Measurements from ENCODE around the gene FOXP4. TPM values are rescaled to one million over a fixed set of nuclear protein-coding genes. Genes with fewer than 3 reads are reported as not detected.

The FOXP4 gene
- total RNA-seq, 4 donors from 2014 or later = 10.8 to 30.7 (median 17.7) TPM

DNA sequence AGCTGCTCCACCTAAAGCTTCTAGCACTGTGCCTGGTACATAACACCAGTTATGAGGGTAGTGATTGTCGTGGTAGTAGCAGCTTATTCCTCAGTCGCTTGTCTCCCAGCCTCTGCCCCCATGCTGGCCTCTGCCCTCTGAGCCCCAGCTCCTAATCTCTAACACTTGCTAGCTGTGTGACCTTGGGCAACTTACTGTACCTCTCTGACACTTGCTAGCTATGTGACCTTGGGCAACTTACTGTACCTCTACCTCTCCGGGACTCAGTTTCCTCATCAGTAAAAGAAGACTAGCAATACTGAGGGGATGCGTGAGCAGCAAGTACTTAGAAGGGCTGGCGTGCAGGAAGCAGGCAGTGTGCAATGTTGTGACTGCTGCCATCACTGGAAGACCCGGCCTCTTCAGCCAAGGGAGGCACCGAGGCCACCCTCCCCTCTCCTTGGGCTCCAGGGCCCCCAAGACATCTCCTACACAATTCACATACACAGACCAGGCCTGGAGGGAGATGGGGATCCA lies 101.9 kb downstream of the FOXP4 start:
- intact Hi-C loops (cut with DNase I) = no loop called here
- DNase-seq (ENCODE audit: extremely low spot score) = no peak
- no peaks in the 10 kb centered on the region for H3K4me1 ChIP-seq
- WGBS = 67% methylated on average over 7 of the region's 7 CpGs
- peaks cover 0 to 31% (median 0%) of the 10 kb centered on the region in 4 donors for H3K27me3 ChIP-seq
- no peaks in the 10 kb centered on the region for H3K36me3 ChIP-seq
- no peak overlapping the region for H3K27ac ChIP-seq (replicated peaks in 1 of 4)
- no peaks in the 10 kb centered on the region for H3K9me3 ChIP-seq
- TF ChIP-seq POLR2AphosphoS5 (IDR thresholded peaks at IDR 0.05) (no peak), POLR2A (IDR thresholded peaks at IDR 0.05; ENCODE audit: low read depth) (no peak), EP300 (IDR thresholded peaks at IDR 0.05) (no peak), CTCF (IDR thresholded peaks at IDR 0.05) (no peak)
- no peak overlapping the region for H3K4me3 ChIP-seq

DNA sequence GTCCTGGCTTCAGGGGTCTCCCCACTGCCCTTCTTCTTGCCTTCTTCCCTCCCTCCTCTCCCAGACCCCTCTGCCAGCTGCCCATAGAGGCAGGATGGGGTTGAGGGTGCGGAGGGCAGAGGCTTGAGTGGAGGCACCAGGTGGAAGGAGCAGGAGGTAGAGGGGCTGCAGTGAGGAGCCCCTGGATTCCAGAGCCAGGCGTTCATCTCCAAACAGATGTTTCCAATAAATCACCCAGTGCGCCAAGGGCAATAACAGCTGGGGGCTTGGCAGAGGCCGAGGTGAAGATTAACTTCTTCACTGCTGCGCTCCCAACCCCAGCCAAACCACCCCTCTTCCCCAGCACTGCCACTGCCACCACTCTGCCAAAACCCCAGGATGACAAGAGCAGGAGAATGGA lies 102.7 kb downstream of the FOXP4 start:
- no peak overlapping the region for H3K27ac ChIP-seq (replicated peaks in 1 of 4)
- no peak overlapping the region for H3K4me3 ChIP-seq
- no peaks in the 10 kb centered on the region for H3K4me1 ChIP-seq
- no peak for DNase-seq (ENCODE audit: extremely low spot score)
- no peaks in the 10 kb centered on the region for H3K9me3 ChIP-seq
- intact Hi-C loops (cut with DNase I) = no loop called here
- H3K27me3 ChIP-seq = peaks cover 0 to 39% (median 0%) of the 10 kb centered on the region in 4 donors
- 80% methylated on average over 5 of the region's 5 CpGs for WGBS
- TF ChIP-seq CTCF (IDR thresholded peaks at IDR 0.05) (no peak), POLR2A (IDR thresholded peaks at IDR 0.05; ENCODE audit: low read depth) (no peak), EP300 (IDR thresholded peaks at IDR 0.05) (no peak), POLR2AphosphoS5 (IDR thresholded peaks at IDR 0.05) (no peak)
- H3K36me3 ChIP-seq = no peaks in the 10 kb centered on the region

- Histone ChIP-seq H3K4me3 (no peak overlapping the region), H3K27ac (replicated peaks in 1 of 4) (no peak overlapping the region), H3K36me3 (no peaks in the 10 kb centered on the region), H3K9me3 (no peaks in the 10 kb centered on the region), H3K27me3 (peaks cover 0 to 45% (median 0%) of the 10 kb centered on the region in 4 donors), H3K4me1 (no peaks in the 10 kb centered on the region)
- TF ChIP-seq POLR2A (IDR thresholded peaks at IDR 0.05; ENCODE audit: low read depth) (no peak), CTCF (IDR thresholded peaks at IDR 0.05) (no peak), POLR2AphosphoS5 (IDR thresholded peaks at IDR 0.05) (no peak), EP300 (IDR thresholded peaks at IDR 0.05) (no peak)
- intact Hi-C loops (cut with DNase I) = no loop called here
- 79% methylated on average over 4 of the region's 10 CpGs for WGBS
- no peak for DNase-seq (ENCODE audit: extremely low spot score)
These were observed 103.4 kb downstream of the FOXP4 start for GRCh38 chr6:41649596-41649995.

DNA sequence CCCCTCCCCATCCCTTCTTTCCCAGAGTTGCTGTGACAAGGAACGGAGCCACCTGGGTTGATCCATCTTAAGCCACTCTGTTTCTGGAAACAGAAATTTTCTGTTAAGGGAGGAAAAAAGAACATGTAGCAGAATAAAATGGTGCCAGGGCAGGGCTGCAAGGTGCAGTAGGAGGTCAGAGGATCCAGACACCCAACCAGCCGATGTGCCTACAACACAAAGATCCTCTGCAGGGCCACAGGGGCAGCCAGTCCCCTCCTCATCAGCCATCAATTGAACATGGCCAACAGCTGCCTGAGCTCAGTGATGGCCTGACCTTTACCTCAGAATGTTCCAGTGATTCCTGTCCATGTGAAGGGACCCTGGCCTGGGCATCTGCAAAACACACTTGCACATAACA lies 103.9 kb downstream of the FOXP4 start:
- H3K27ac ChIP-seq (replicated peaks in 1 of 4) = no peak overlapping the region
- H3K27me3 ChIP-seq = peaks cover 0 to 46% (median 0%) of the 10 kb centered on the region in 4 donors
- 87% methylated on average over 2 of the region's 2 CpGs for WGBS
- no peaks in the 10 kb centered on the region for H3K4me1 ChIP-seq
- TF ChIP-seq EP300 (IDR thresholded peaks at IDR 0.05) (no peak), CTCF (IDR thresholded peaks at IDR 0.05) (no peak), POLR2AphosphoS5 (IDR thresholded peaks at IDR 0.05) (no peak), POLR2A (IDR thresholded peaks at IDR 0.05; ENCODE audit: low read depth) (no peak)
- H3K36me3 ChIP-seq = no peaks in the 10 kb centered on the region
- no peak for DNase-seq (ENCODE audit: extremely low spot score)
- no peaks in the 10 kb centered on the region for H3K9me3 ChIP-seq
- H3K4me3 ChIP-seq = no peak overlapping the region
- intact Hi-C loops (cut with DNase I) = no loop called here
